HG03558 (cell line): ENCODE data around the gene APRT.

Source experiments
- ATAC-seq: cut with Tn5 transposase; IDR thresholded peaks from one replicate; pipeline ENCODE4 v1.9.1; 2021; ENCODE audit warnings: moderate number of reproducible peaks; ENCODE audit not compliant: unreplicated experiment; ENCODE audit errors: extremely low read depth

The APRT gene

DNA sequence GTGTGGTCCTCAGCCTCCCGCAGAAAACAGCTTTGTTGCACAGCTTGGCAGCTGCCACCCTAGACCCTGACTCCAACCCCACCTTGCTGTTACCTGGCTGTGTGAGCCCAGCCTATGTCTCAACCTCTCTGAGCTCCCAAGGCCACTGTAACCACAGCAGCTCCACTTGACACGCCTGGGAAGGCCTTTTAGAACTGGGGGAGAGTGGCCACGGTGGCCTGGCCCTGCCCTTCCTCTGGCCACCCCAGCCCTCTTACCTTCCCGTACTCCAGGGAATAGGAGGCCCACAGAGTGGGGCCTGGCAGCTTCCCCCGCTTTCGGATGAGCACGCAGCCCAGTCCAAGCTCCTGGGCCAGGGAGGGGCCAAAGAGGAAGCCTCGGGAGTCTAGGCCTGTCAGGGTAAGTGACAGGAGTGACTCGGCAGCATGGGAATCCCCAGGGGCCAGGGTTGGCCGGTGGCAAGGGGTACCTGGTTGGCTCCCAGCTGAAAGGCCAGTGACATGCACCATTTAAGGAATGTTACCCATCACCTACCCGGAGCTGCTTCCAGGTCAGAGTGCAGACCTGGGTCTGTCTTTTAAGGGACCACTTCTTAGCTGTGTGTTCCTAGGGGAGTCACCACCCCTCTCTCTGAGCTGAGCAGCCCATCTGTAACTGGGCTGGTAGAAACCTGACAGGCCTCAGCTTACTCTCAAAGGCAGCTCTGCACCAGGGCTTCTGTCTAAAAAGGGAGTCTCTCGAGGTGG is 1.4 kb downstream of the APRT start:
- no peak for ATAC-seq

DNA sequence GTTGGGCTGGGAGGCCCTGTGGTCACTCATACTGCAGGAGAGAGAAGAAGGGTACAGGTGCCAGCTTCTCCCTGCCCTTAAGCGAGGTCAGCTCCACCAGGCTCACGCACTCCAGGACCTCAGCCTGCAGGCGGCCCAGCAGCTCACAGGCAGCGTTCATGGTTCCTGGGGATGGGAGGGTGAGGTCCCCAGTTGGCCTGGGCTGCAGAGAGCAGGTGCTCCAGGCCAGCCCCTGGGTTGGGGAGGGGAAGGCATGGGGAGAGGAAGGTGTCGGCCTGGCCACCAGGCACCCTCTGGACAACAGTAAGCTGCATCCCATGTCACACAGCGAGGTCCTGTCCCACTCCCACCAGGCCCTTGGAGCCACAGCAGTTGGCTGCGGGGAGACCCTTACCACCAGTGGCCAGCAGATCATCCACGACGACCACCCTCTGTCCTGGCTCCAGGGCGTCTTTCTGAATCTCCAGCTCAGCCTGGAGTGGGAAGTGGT is 2.0 kb downstream of the APRT start:
- no peak for ATAC-seq

DNA sequence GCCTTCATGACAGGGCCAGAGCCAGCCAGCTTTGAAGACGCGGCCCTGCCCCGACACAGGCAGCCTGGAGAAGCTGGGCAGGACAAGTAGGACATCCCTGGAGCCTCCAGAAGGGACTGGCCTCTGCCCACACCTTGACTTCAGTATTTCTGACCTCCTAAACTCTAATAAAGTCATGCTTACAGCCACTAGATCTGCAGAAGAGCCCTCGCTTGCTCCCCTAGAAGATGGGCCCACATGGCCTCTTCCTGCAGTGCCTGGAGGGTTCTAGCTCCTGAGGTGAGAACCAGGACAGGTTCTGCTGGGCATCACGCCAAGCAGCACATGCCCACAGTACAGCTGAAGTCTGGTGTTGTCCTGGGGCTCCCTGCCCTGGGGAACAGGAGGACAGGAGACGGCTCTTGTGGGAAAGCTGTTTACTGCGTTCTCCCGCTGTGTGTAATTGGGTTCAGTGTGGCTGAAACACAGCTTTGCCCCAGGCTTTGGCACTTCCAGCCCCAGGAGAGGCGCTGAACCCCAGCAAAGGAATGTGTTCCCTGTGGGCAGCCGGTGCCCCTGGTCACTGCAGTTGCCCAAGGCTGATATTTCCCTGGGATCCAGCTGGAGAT is 2.6 kb downstream of the APRT start:
- no peak for ATAC-seq

DNA sequence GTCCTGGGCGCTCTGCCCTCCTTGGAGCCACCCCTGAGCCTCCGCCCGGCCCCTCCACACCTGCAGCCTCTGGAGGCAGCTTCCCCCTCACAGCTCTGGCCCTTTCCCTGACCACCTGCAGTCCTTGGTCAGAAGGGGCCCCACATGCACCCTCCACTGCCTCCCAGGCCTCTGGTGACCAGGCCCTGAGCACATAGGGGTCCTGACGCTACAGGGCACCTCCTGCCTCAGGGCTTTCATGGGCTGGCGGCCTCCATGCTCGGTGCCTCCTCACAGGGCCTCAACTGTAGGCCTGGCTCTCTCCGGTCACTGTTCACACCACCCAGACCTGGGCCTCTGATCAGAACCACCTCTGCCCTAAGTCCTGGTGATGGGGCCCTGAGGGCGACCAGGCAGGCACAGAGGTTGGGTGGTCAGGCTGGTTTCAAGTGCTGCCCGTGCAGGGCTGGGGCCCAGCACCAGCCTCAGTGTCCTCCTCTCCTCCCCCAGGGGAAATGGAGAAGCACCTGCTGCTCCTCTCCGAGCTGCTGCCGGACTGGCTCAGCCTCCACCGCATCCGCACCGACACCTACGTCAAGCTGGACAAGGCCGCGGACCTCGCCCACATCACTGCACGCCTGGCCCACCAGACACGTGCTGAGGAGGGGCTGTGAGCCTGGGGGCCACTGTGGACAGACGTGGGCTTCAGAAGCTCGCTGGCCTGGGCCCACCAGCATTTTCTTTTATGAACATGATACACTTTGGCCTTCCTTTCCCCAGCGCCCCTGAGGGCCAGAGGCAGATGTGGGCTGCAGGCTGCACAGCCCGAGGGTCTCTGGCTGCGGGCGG is 3.9 kb downstream of the APRT start:
- ATAC-seq = no peak

DNA sequence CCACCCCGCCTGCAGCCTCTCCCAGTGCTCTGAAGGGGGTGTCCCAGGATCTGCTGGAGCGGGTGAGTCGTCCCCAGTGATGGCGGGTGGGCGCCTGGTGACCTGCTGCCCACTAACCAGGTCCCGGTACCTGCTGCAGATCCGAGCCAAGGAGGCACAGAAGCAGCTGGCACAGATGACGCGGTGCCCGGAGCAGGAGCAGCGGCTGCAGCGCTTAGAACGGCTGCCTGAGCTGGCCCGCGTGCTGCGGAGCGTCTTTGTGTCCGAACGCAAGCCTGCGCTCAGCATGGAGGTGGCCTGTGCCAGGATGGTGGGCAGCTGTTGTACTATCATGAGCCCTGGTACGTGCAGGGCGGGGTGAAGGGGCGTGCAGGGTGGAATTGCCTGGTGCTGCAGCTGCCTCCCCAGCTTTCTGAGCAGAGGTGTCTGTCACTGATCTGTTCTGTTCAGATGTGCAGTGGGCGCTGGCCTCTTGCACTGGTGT is 4.5 kb downstream of the APRT start:
- ATAC-seq = no peak

DNA sequence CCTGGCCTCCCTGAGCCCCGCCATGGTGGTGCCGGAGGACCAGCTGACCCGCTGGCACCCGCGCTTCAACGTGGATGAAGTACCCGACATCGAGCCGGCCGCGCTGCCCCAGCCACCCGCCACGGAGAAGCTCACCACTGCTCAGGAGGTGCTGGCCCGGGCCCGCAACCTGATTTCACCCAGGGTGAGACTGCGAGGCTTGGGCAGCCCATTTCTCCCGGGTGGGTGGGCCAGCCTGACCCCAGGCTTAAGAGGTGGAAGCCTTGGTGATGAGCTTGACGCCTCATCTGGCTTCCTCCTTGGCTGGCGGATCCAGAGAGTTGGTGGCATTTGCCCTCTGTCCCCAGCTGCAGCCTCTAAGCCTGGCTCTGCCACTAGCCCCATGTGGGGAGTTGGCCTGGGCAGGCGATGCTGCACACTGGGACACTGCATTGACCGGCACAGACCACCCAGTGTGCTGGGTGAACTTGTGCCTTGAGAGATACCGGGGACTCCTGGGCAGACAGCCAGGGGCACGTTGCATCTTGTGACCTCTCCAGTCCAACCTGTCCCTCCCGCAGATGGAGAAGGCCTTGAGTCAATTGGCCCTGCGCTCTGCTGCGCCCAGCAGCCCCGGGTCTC is 5.1 kb downstream of the APRT start:
- ATAC-seq = no peak

DNA sequence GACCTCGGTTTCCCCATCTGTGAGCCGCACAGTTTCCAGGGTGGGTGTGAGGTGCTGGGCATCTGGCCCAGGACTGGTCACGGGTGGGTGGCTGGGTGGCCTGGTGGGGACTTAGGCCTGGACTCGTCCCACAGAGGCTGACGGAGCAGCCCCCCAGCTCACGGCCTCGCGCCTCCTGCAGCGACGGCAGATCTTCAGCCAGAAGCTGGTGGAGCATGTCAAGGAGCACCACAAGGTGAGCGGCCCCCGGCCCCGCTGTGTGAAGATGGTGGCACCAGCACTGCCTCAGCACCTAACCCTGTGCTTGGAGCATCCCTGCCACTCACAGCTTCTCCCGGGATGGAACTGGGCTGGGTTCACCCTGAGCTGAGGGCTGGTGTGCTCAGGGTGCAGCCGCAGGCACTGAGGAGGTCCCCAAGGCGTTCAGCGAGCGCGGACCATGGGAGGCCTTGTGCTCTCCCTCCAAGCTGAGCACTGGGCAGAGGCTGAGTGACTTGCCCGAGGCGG is 5.8 kb downstream of the APRT start:
- no peak for ATAC-seq

DNA sequence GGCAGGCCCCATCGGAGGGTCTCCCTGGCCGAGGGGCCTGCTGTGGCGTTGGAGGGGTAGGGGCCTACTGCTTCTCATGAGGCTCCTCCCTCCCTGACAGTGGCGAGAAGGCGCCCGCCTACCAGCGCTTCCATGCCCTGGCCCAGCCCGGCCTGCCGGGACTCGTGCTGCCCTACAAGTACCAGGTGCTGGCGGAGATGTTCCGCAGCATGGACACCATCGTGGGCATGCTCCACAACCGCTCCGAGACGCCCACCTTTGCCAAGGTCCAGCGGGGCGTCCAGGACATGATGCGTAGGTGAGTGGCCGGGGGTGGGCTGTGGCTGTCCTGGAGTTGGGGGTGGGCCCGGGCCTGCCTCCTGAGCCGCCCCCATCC is 6.4 kb downstream of the APRT start:
- no peak for ATAC-seq

DNA sequence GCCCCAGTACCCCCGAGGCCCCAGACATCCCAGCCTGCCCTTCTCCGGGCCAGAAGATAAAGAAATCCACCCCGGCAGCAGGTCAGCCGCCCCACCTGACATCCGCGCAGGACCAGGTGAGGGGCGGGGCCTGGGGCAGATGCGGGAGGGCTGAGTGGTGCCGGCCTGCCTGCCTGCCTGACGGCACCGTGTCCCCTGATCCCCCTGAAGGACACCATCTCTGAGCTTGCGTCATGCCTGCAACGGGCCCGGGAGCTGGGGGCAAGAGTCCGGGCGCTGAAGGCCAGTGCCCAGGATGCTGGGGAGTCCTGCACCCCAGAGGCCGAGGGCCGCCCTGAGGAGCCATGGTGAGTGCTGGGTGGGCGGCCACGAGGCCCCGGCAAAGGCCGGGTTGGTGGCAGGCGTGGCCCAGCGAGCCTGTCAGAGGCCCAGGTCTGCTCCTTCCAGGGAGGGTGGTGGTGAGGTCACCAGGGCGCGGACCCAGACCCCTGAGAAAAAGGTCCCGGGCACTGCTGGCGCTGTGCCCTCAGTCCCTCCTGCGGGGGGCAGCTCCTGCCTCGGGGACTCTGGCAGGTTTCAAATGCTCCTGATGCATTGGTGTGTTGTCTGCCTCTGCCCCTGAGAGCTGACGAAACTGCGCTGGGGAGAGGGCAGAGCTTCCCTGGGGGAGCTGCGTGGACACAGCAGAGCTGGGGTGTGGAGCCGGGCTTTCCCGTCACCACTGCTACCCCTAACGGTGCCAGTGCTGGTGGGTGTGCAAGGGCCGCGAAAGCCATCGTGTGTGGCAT is 7.0 kb downstream of the APRT start:
- no peak for ATAC-seq

DNA sequence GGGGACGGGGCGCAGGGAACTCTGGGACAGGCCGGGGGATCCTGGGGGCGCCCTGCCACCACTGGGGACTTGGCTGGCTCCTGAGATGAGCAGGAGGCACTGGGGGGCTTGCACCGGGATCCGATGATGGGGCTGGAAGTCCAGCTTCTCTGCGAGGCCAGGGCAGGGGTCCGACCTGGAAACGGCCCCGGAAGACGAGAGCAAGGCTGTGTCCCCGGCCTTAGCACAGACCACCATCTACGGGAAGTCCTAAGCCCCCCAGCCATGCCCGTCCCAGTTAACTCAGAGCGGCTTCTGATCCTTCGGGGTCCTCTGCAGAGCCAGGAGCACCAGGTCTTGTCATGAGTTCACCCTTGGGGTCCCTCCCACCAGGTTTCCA is 7.6 kb downstream of the APRT start:
- no peak for ATAC-seq

DNA sequence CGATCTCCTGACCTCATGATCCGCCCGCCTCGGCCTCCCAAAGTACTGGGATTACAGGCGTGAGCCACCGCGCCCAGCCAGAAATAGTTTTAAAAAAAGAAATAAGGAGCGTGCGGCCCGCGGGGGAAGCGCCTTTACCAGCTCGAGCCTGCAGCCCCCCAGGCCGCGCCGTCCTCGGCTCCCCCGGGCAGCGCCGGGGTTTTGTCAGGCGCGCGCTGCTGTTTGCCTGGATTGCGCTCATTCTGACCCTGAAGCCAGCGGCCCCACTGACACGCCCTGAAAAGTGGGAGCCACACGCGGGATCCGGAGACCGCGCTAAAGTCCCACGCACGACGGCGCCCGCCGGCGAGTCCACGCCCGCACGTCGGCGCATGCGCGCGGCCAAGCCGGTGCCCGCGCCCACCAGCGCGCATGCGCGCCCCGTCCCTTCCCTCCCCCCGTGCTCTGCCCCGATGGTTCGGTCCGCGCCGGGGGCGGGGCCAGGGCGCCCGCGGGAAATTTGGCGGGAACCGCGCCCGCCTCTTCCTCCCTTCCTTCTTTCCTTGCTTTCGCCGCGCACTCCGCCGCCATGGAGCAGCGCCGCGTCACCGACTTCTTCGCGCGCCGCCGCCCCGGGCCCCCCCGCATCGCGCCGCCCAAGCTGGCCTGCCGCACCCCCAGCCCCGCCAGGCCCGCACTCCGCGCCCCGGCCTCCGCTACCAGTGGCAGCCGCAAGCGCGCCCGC is 8.3 kb downstream of the APRT start, which contains the start of gene CDT1:
CDT1 (plus strand) TSS at position 526 of the 724 bp plus-strand sequence; CDS start at position 569, 43 bp downstream.
- ATAC-seq = no peak

DNA sequence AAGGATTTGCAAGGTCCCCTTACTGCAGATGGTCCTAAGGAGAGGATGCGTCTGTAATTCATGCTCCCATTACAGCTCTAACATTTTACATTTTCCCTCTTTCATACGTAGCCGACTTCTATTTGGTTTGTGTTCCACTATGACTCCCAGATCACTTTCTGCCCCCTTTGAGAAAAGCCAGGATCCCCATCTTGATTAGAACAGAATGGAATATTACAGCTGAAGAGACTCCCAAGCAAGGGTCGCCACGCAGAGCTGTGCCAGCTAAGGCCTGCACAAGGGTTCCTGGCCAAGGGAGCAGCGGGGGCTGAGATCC is 11.5 kb downstream of the APRT start:
- no peak for ATAC-seq

DNA sequence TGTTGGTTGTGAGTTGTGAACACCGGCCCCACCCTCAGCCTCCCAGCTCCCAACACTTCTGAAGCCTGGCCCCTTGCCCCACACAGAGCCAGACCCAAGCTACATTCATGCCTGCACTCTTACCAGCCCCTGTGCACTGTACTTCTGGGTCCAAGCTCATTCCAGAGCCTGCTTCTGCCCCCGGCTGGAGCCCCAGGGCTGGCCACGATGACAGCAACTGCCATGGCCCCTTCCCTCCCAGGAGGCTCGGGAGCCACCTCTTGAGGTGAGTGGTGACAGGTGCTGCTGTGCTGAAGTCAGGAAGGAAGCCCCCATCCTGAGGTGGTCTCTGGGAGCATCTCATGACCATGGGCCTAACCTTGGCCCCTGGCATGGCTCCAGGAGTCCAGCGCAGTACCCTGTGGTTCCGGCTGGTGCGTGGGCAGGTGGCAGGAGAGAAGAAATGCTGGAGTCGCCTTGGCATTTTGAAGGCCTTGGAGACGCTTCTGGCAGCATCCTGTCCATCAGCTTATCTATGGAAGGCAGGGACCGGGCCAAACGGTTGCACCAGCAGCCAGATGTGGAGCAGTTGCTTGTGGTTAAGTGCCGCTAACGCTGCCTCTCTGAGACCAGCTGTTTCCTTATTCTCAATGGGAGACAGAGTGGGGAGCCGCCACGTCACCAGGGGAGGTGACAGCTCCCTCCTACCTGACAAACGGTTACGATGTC is 12.0 kb downstream of the APRT start:
- ATAC-seq = no peak

DNA sequence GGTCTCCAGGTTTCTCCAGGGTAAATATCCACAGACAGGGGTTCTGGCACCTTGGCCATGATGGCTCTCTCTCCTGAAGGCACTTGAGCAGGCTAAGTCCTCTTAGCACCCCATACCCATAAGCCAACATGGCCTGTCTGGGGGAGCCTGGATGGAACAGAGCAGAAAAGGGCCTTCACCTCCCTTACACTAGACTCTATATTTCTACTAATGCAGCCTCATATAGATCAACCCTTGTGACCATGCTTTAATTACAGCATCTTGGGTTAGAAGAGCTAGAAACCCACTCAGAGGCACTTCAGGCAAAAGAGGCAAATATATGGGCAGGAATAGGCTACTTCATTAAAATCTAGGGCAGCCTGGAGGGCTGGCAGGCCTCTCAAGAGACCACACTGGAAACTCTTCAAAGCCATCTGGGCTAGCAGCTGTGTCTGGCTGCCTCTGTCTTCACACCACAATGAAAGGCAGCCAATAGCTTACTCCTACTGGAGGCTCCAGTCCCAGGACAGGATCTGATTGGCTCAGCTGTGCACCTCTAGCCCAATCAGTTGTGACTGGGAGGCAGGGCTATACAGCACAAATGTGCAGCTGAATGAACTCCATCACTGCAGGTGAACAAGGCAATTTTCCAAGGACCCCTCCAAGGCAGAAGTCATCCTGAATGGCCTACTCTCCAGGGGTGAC is 12.8 kb downstream of the APRT start:
- ATAC-seq = no peak

DNA sequence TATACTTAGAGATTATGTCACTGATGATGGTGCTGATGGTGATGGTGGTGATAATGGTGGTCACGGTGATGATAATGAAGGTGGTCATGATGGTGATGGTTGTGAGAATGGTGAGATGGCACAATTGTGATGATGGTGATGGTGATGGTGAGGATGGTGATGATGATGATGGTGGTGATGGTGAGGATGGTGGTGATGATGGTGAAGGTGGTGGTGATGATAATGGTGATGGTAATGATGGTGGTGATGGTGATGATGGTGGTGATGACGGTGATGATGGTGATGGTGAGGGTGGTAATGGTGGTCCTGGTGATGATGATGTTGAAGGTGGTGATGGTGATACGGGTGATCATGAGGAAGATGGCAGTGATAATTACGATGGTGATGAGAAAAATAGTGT is 13.7 kb downstream of the APRT start:
- no peak for ATAC-seq

DNA sequence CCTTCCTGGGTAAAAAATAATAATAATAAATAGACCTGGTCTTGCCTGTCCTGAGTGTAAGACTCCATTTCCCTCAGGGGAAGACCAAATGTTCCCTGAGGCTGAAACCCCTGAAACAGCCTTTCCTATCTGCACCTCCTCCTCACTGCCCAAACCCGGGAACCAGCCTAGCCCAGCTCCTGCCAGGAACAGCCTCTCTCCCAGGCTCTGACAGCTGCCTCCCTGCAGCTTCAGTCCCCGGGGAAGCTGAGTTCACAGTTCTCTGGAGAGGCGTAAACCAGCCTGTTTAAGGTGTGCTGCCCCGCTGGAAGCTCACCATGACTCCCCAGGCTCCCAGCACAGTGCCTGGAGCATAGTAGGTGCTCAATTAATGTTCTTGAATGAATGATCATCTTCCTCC is 15.4 kb downstream of the APRT start:
- ATAC-seq = no peak

DNA sequence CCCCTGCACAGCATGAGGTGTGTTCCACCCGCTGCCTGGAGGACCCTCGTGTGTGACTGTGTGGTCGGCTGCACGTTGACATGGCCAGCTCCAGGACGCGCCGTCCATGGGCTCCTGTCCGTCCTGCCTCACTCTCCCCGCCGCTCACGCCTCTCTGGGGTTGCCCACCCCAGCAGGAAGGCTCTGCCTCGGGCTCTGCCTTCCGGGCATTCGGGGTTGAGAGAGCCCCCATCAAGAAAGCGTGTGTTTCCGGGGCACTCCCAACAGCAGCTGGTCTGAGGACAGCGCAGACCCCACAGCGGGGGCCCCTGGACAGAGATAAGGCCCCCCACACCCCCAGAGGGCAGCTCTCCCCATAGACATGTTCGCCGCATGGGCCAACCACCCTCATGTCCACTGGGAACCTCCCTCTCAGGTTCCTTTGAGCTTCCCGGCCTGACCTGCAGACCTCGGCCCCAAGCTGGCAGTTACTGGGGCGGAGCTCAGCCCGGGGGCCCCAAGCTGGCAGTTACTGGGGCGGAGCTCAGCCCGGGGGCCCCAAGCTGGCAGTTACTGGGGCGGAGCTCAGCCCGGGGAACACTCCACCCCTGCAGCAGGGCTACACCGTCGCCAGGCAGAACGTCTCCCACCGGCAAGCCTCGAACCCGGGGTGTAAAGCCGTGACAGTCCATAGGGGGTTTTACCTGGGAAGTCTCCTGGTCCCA is 18.3 kb downstream of the APRT start:
- no peak for ATAC-seq
